ENCODE data around the gene PHKB.
"Not testable (repeated sequence)": the region's sequence is repeated elsewhere in the genome, so short reads cannot be mapped to it uniquely, and the experiment has no call there.

The PHKB gene

DNA sequence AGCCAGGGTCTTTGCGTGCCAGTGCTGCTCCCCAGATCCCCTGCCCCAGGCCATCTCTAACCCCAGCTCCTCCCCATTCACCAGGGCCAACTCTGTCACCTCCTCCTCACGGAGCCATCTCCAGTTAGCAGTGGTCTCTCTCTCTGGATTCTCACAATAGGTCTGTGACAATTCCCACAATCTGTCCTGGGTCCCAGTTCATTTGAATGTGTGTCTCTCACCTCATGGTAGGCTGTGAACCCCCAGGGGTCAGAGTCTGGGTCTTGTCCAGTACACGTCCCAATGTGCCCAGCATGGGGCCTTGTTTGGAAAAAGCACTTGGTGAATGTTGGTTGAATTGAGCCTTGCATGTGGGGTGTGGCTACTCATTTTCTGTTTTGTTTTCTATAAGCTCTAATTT is 205.3 kb downstream of the PHKB start:
- TF ChIP-seq, protein P1, sequence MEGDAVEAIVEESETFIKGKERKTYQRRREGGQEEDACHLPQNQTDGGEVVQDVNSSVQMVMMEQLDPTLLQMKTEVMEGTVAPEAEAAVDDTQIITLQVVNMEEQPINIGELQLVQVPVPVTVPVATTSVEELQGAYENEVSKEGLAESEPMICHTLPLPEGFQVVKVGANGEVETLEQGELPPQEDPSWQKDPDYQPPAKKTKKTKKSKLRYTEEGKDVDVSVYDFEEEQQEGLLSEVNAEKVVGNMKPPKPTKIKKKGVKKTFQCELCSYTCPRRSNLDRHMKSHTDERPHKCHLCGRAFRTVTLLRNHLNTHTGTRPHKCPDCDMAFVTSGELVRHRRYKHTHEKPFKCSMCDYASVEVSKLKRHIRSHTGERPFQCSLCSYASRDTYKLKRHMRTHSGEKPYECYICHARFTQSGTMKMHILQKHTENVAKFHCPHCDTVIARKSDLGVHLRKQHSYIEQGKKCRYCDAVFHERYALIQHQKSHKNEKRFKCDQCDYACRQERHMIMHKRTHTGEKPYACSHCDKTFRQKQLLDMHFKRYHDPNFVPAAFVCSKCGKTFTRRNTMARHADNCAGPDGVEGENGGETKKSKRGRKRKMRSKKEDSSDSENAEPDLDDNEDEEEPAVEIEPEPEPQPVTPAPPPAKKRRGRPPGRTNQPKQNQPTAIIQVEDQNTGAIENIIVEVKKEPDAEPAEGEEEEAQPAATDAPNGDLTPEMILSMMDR (IDR thresholded peaks at IDR 0.05) = no peak
- no peak for DNase-seq (ENCODE audit: low spot score)
- H3K27ac ChIP-seq = no peak overlapping the region
- H3K4me3 ChIP-seq = no peak overlapping the region

DNA sequence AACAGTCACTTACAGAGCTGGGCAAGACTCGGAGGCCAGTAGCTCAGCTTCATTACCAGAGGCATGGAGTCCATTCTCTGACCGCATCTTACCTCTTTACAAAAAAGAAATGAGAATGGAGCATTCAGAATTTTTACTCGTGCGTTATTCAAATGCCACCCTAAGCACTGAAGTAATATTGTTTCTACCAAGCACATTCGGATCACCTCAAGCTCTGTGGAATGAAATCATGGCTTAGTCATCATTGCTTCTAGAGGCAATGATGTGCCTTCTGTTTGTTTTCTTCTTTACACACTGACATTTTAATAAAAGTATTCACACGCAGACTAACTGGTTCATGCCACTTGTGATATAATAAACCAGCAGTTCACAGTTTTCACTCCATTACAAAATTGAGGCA is 206.8 kb downstream of the PHKB start:
- TF ChIP-seq, protein P1 (IDR thresholded peaks at IDR 0.05) = no peak
- Histone ChIP-seq H3K4me3 (no peak overlapping the region), H3K27ac (no peak overlapping the region)
- no peak for DNase-seq (ENCODE audit: low spot score)

DNA sequence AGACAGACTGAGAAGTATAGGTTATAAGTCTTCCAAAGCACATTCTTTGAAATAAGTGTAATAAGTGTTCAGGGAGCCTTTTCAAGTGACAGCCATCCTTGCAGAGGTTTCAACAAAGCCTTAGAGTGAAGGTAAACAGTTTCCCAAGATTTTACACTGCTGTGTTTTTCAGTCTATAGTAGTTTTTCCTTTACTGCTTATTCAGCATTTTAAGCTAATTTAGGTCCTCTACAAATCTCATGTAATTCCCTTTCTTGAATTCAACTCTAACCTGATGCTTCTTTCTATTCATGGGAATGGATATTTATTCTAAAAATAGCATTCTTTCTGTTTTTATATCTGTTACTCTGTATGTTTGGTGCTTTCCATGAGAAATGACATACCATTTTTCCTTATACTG is 211.3 kb downstream of the PHKB start:
- no peak overlapping the region for H3K4me3 ChIP-seq
- H3K27ac ChIP-seq = no peak overlapping the region
- TF ChIP-seq, protein P1 (IDR thresholded peaks at IDR 0.05) = no peak
- no peak for DNase-seq (ENCODE audit: low spot score)

DNA sequence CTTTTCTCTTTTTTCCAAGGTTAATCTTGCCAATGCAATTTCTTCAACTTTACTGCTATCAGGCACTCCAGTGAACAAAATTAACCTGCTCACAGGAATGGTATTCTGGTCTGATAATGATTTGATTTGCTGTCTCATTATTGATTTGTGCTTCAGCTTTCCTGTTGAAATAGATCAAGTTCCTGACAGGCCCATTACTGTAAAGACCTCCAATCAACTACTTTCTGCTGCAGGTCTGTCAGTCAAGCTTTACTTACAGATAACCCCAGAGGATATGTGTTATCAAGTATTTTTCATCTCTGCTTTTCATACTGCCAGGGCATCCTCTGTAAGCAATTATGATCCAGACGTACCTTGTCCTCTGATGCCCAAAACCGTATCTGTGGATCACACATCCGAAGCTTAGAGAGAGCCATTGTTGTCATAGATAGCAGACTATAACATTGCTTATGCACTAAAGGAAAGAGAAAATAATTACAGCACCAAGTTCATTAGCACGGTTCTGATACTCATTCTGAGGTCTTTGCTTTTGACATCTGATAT is 215.6 kb downstream of the PHKB start:
- TF ChIP-seq, protein P1 (IDR thresholded peaks at IDR 0.05) = no peak
- DNase-seq (ENCODE audit: low spot score) = no peak
- H3K4me3 ChIP-seq = no peak overlapping the region
- no peak overlapping the region for H3K27ac ChIP-seq

DNA sequence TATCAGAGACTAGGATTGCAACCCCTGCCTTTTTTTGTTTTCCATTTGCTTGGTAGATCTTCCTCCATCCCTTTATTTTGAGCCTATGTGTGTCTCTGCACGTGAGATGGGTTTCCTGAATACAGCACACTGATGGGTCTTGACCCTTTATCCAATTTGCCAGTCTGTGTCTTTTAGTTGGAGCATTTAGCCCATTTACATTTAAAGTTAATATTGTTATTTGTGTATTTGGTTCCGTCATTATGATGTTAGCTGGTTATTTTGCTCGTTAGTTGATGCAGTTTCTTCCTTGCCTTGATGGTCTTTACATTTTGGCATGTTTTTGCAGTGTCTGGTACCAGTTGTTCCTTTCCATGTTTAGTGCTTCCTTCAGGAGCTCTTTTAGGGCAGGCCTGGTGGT is 220.4 kb downstream of the PHKB start:
- H3K4me3 ChIP-seq = not testable (repeated sequence)

DNA sequence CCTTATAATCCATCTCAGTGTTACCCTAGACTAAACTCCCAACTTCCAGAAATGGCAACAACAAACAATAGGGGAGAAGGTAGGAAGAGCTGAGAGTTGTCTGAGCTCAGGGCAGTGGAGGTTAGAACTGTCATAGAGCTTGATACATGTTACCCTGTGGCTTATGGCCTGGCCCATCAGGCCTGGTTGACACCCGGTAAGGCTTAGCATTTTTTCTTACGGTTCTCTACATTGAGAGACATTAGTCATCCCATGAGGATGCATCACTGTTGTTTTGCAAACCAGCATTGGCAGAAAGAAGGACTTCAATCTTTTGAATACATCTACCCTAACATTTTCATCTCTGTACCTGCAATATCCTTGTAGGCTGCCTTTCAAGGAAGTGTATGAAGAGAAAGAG is 226.6 kb downstream of the PHKB start:
- TF ChIP-seq, protein P1 (IDR thresholded peaks at IDR 0.05) = no peak
- DNase-seq (ENCODE audit: low spot score) = no peak
- Histone ChIP-seq H3K4me3 (no peak overlapping the region), H3K27ac (no peak overlapping the region)

More for the DNA sequence above, 220.4 kb downstream of the PHKB start:
- H3K27ac ChIP-seq; DNase-seq (ENCODE audit: low spot score): not testable (repeated sequence)

DNA sequence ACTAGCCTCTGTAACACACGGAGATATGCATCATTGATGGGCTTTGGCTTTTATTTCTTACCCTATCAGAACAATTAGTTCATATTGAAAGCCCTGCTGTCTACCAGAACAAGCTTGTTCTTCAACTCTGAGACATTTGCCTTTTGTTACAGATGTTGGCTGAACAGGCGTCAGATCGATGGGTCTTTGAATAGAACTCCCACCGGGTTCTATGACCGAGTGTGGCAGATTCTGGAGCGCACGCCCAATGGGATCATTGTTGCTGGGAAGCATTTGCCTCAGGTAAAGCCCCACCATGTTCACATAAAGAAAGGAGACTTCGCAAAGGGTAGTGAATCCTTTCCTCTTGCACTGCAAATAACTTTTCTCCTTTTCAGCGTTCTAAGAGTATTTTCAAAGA is 232.1 kb downstream of the PHKB start:
- H3K27ac ChIP-seq = no peak overlapping the region
- no peak overlapping the region for H3K4me3 ChIP-seq
- TF ChIP-seq, protein P1 (IDR thresholded peaks at IDR 0.05) = no peak
- no peak for DNase-seq (ENCODE audit: low spot score)

DNA sequence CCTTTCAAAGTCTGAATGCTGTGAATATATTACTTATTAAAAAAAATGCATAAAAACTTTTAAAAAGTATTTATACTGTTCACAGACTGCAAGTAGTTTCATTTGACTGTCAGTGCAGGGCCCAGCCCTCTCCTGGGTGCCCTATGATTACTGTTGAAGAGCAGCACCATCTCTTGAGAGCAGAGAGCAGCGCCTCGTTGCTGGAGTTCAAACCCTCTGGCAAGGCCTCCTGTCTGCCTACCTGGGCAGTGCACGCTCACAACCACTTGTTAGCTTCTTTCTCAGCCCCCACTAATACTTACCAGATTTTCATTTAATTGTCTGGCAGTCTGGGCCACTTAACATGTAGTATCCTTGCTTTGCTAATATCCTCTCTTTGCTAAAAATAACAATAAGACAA is 233.4 kb downstream of the PHKB start:
- TF ChIP-seq, protein P1 (IDR thresholded peaks at IDR 0.05) = no peak
- Histone ChIP-seq H3K4me3 (no peak overlapping the region), H3K27ac (no peak overlapping the region)
- DNase-seq (ENCODE audit: low spot score) = no peak

All from coronary artery (tissue), 2 donors.